ENCODE data around the gene SFMBT2. TPM values are rescaled to one million over a fixed set of nuclear protein-coding genes. Genes with fewer than 3 reads are reported as not detected.

SFMBT2 gene
- total RNA-seq, 2 donors from 2014 or later = 7.9 TPM

- H3K9me3 ChIP-seq = no peaks in the 10 kb centered on the region
- TF ChIP-seq CTCF (IDR thresholded peaks at IDR 0.05) = no peak
- no peaks in the 10 kb centered on the region for H3K4me1 ChIP-seq
- H3K36me3 ChIP-seq = no peaks in the 10 kb centered on the region
- DNase-seq (ENCODE audit: low spot score) = no peak
- no peak overlapping the region for H3K27ac ChIP-seq
- no peak overlapping the region for H3K4me3 ChIP-seq
- no peaks in the 10 kb centered on the region for H3K27me3 ChIP-seq
Observed at GRCh38 chr10:7123774-7124173, 287.1 kb downstream of the SFMBT2 start.

GRCh38 chr10:7122561-7122960 lies 288.3 kb downstream of the SFMBT2 start:
- no peaks in the 10 kb centered on the region for H3K4me1 ChIP-seq
- no peak for DNase-seq (ENCODE audit: low spot score)
- H3K4me3 ChIP-seq = no peak overlapping the region
- H3K27me3 ChIP-seq = no peaks in the 10 kb centered on the region
- H3K9me3 ChIP-seq = no peaks in the 10 kb centered on the region
- H3K36me3 ChIP-seq = no peaks in the 10 kb centered on the region
- H3K27ac ChIP-seq = no peak overlapping the region
- no peak for TF ChIP-seq CTCF (IDR thresholded peaks at IDR 0.05)

- no peaks in the 10 kb centered on the region for H3K9me3 ChIP-seq
- no peak overlapping the region for H3K4me3 ChIP-seq
- H3K27me3 ChIP-seq = no peaks in the 10 kb centered on the region
- no peak overlapping the region for H3K27ac ChIP-seq
- DNase-seq (ENCODE audit: low spot score) = no peak
- TF ChIP-seq CTCF (IDR thresholded peaks at IDR 0.05) = peak; percentile 58 to 78
- H3K4me1 ChIP-seq = no peaks in the 10 kb centered on the region
- no peaks in the 10 kb centered on the region for H3K36me3 ChIP-seq
Observed at GRCh38 chr10:7121154-7121797, 289.6 kb downstream of the SFMBT2 start.

- no peak overlapping the region for H3K4me3 ChIP-seq
- no peak for DNase-seq (ENCODE audit: low spot score)
- H3K27me3 ChIP-seq = no peaks in the 10 kb centered on the region
- H3K9me3 ChIP-seq = no peaks in the 10 kb centered on the region
- H3K36me3 ChIP-seq = no peaks in the 10 kb centered on the region
- no peaks in the 10 kb centered on the region for H3K4me1 ChIP-seq
- no peak overlapping the region for H3K27ac ChIP-seq
- no peak for TF ChIP-seq CTCF (IDR thresholded peaks at IDR 0.05)
Observed at GRCh38 chr10:7119325-7120015, 291.4 kb downstream of the SFMBT2 start.

GRCh38 chr10:7117806-7118674 lies 292.8 kb downstream of the SFMBT2 start:
- no peak for DNase-seq (ENCODE audit: low spot score)
- no peaks in the 10 kb centered on the region for H3K36me3 ChIP-seq
- no peak for TF ChIP-seq CTCF (IDR thresholded peaks at IDR 0.05)

More at GRCh38 chr10:7117806-7118674, 292.8 kb downstream of the SFMBT2 start:
- Histone ChIP-seq H3K9me3 (no peaks in the 10 kb centered on the region), H3K4me3 (no peak overlapping the region), H3K27me3 (no peaks in the 10 kb centered on the region), H3K27ac (no peak overlapping the region), H3K4me1 (no peaks in the 10 kb centered on the region)

Data from right atrium auricular region (tissue), 2 donors.